ENCODE measurements around the gene WWOX. TPM values are rescaled to one million over a fixed set of nuclear protein-coding genes. Genes with fewer than 3 reads are reported as not detected.

Gene WWOX
- polyA plus RNA-seq, 1 donor from 2014 or later: 25.6 TPM

GRCh38 chr16:78946556-78946955 lies 847.1 kb downstream of the WWOX start:
- H4K20me1 ChIP-seq (ENCODE audit: insufficient read depth): no peaks in the 10 kb centered on the region
- H2AFZ ChIP-seq (ENCODE audit: low read depth, low read length): no peak overlapping the region
- H3K9ac ChIP-seq (ENCODE audit: low read length): no peak overlapping the region
- no peaks in the 10 kb centered on the region for H3K9me2 ChIP-seq (ENCODE audit: insufficient read depth, low read length)
- no peak for TF ChIP-seq REST (IDR thresholded peaks at IDR 0.05; ENCODE audit: borderline replicate concordance)
- no peak for TF ChIP-seq EP300 (conservative IDR thresholded peaks at IDR 0.05; ENCODE audit: poor library complexity, severe bottlenecking)
- no peaks in the 10 kb centered on the region for H3K79me2 ChIP-seq (replicated peaks; ENCODE audit: insufficient read depth, low read length)
- no peak overlapping the region for H3K27ac ChIP-seq (ENCODE audit: low read length)
- no peaks in the 10 kb centered on the region for H3K27me3 ChIP-seq (ENCODE audit: insufficient read depth, low read depth, low read length)
- no peaks in the 10 kb centered on the region for H3F3A ChIP-seq (ENCODE audit: insufficient read depth, low read length, poor library complexity, severe bottlenecking)
- H3K36me3 ChIP-seq (ENCODE audit: insufficient read depth, low read length): no peaks in the 10 kb centered on the region
- H3K4me3 ChIP-seq (ENCODE audit: low read length): no peak overlapping the region
- H3K9me3 ChIP-seq (ENCODE audit: low read length): no peaks in the 10 kb centered on the region
- no peak overlapping the region for H3K4me2 ChIP-seq (ENCODE audit: low read length)

- no peaks in the 10 kb centered on the region for H3K36me3 ChIP-seq (ENCODE audit: insufficient read depth, low read length)
- no peak overlapping the region for H2AFZ ChIP-seq (ENCODE audit: low read depth, low read length)
- no peaks in the 10 kb centered on the region for H3K27me3 ChIP-seq (ENCODE audit: insufficient read depth, low read depth, low read length)
- H3K79me2 ChIP-seq (replicated peaks; ENCODE audit: insufficient read depth, low read length): no peaks in the 10 kb centered on the region
- H3K4me2 ChIP-seq (ENCODE audit: low read length): no peak overlapping the region
- no peak overlapping the region for H3K9ac ChIP-seq (ENCODE audit: low read length)
- H3K27ac ChIP-seq (ENCODE audit: low read length): no peak overlapping the region
- H3K4me3 ChIP-seq (ENCODE audit: low read length): no peak overlapping the region
- no peak for TF ChIP-seq TAF1 (IDR thresholded peaks at IDR 0.05; ENCODE audit: low read depth)
- TF ChIP-seq POLR2AphosphoS5 (IDR thresholded peaks at IDR 0.05): no peak
- no peak for TF ChIP-seq SMC3 (conservative IDR thresholded peaks at IDR 0.05; ENCODE audit: poor library complexity)
- no peak for TF ChIP-seq RAD21 (conservative IDR thresholded peaks at IDR 0.05)
- TF ChIP-seq MXI1 (conservative IDR thresholded peaks at IDR 0.05; ENCODE audit: poor library complexity, severe bottlenecking): no peak
- no peak for TF ChIP-seq EZH2 (IDR thresholded peaks at IDR 0.05; ENCODE audit: borderline replicate concordance, insufficient read depth, low read length, poor library complexity, severe bottlenecking)
- no peak for TF ChIP-seq REST (IDR thresholded peaks at IDR 0.05; ENCODE audit: borderline replicate concordance)
- TF ChIP-seq, protein P1, sequence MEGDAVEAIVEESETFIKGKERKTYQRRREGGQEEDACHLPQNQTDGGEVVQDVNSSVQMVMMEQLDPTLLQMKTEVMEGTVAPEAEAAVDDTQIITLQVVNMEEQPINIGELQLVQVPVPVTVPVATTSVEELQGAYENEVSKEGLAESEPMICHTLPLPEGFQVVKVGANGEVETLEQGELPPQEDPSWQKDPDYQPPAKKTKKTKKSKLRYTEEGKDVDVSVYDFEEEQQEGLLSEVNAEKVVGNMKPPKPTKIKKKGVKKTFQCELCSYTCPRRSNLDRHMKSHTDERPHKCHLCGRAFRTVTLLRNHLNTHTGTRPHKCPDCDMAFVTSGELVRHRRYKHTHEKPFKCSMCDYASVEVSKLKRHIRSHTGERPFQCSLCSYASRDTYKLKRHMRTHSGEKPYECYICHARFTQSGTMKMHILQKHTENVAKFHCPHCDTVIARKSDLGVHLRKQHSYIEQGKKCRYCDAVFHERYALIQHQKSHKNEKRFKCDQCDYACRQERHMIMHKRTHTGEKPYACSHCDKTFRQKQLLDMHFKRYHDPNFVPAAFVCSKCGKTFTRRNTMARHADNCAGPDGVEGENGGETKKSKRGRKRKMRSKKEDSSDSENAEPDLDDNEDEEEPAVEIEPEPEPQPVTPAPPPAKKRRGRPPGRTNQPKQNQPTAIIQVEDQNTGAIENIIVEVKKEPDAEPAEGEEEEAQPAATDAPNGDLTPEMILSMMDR (IDR thresholded peaks at IDR 0.05; ENCODE audit: poor library complexity, severe bottlenecking): no peak
- TF ChIP-seq EP300 (conservative IDR thresholded peaks at IDR 0.05; ENCODE audit: poor library complexity, severe bottlenecking): no peak
- no peaks in the 10 kb centered on the region for H3K9me3 ChIP-seq (ENCODE audit: low read length)
- no peaks in the 10 kb centered on the region for H3F3A ChIP-seq (ENCODE audit: insufficient read depth, low read length, poor library complexity, severe bottlenecking)
- H3K9me2 ChIP-seq (ENCODE audit: insufficient read depth, low read length): no peaks in the 10 kb centered on the region
- H4K20me1 ChIP-seq (ENCODE audit: insufficient read depth): no peaks in the 10 kb centered on the region
Observed at GRCh38 chr16:78950768-78951167, 851.3 kb downstream of the WWOX start.

Measured in neural cell (in vitro differentiated cells).